Endothelial cell of umbilical vein (primary cell): ENCODE results near the gene PARD3B. TPM values are rescaled to one million over a fixed set of nuclear protein-coding genes. Genes with fewer than 3 reads are reported as not detected.

Source experiments
- BruUV-seq: library from RNA; stranded (reverse); fragments of 400-500 nt; replicated peaks from 2 replicates; lab custom pipeline; 2021; lab: Mats Ljungman, UMichigan
- CTCF ChIA-PET: fragments of 300-600, 350-600 bp; sonication (Branson Sonifier 250); formaldehyde crosslinking; loops from one replicate; lab custom pipeline; 2021; ENCODE audit warnings: antibody characterized with exemption, inconsistent platforms; lab: Charles Lee
- POLR2A ChIA-PET: fragments of 300-600, 350-600 bp; sonication (Branson Sonifier 250); formaldehyde crosslinking; loops from one replicate; lab custom pipeline; 2021; ENCODE audit warnings: antibody characterized with exemption, inconsistent platforms; lab: Charles Lee
- DNase-seq: peaks from one replicate; pipeline ENCODE4 v3.0.0-alpha.2; 2011; ENCODE audit warnings: low read depth, low spot score
- FAIRE-seq: peaks from 2 replicates; lab custom pipeline; 2011; peaks lifted over from hg19 to GRCh38; lab: Jason Lieb, UNC
- H2AFZ ChIP-seq: 2 replicates; pipeline ENCODE4 v1.6.0; 2012; ENCODE audit warnings: low read depth, low read length, control low read depth, inconsistent platforms
- H3K27ac ChIP-seq: 2 replicates; pipeline ENCODE4 v1.5.1; 2011; ENCODE audit warnings: low read depth, mild to moderate bottlenecking, control low read depth, low read length, moderate library complexity; ENCODE audit not compliant: insufficient read depth
- H3K27me3 ChIP-seq, 2 experiments: 2 replicates each; pipeline versions ENCODE4 v1.6.0 to v1.6.1; 2011; ENCODE audit warnings: low read length in 2 of 2, mixed read lengths in 1 of 2; ENCODE audit not compliant: control insufficient read depth in 2 of 2, insufficient read depth in 2 of 2
- H3K36me3 ChIP-seq, 2 experiments: 2 replicates in 1 of 2; 3 replicates in 1 of 2; pipeline ENCODE4 v1.5.1; 2011; ENCODE audit warnings: low read length in 2 of 2, mild to moderate bottlenecking in 1 of 2, moderate library complexity in 1 of 2; ENCODE audit not compliant: control insufficient read depth in 2 of 2, insufficient read depth in 2 of 2; ENCODE audit errors: extremely low read depth in 1 of 2
- H3K4me1 ChIP-seq: 3 replicates; pipeline ENCODE4 v1.5.1; 2011; ENCODE audit warnings: mild to moderate bottlenecking, low read length; ENCODE audit not compliant: control insufficient read depth, insufficient read depth; ENCODE audit errors: extremely low read depth
- H3K4me2 ChIP-seq: 2 replicates; pipeline ENCODE4 v1.6.1; 2011; ENCODE audit warnings: low read length, control low read depth, mixed read lengths; ENCODE audit not compliant: insufficient read depth
- H3K4me3 ChIP-seq, 3 experiments: fragments of 200-600 bp in 1 of 3; sonication (generic), shearing (Covaris generic) in 1 of 3; replicated peaks in 1 of 3; 2 replicates each; pipeline ENCODE4 v1.5.1; 2011 to 2016; ENCODE audit warnings: control low read depth in 3 of 3, low read length in 3 of 3, mild to moderate bottlenecking in 2 of 3, inconsistent platforms in 1 of 3, low read depth in 1 of 3, moderate library complexity in 1 of 3; ENCODE audit not compliant: insufficient read depth in 1 of 3
- H3K79me2 ChIP-seq: 2 replicates; pipeline ENCODE4 v1.6.0; 2012; ENCODE audit warnings: low read length, inconsistent platforms; ENCODE audit not compliant: control insufficient read depth, insufficient read depth
- H3K9ac ChIP-seq: replicated peaks from 2 replicates; pipeline ENCODE3; 2011; ENCODE audit warnings: low read length, control low read depth; ENCODE audit not compliant: insufficient read depth; ENCODE audit errors: extremely low read depth
- H3K9me1 ChIP-seq: replicated peaks from 3 replicates; pipeline ENCODE4 v1.6.0; 2011; ENCODE audit warnings: mild to moderate bottlenecking, low read length; ENCODE audit not compliant: control insufficient read depth, insufficient read depth; ENCODE audit errors: extremely low read depth
- H3K9me3 ChIP-seq: replicated peaks from 2 replicates; pipeline ENCODE4 v1.5.1; 2012; ENCODE audit warnings: low read length, inconsistent platforms; ENCODE audit not compliant: control insufficient read depth, insufficient read depth
- H4K20me1 ChIP-seq: replicated peaks from 2 replicates; pipeline ENCODE3; 2011; ENCODE audit warnings: mild to moderate bottlenecking, low read length; ENCODE audit not compliant: control insufficient read depth, insufficient read depth; ENCODE audit errors: extremely low read depth
- EZH2 ChIP-seq: IDR thresholded peaks from 2 replicates; pipeline ENCODE4 v1.6.1; 2012; ENCODE audit warnings: borderline replicate concordance, low read depth, mild to moderate bottlenecking, moderate library complexity, low read length, inconsistent platforms; ENCODE audit not compliant: severe bottlenecking
- FOS ChIP-seq: IDR thresholded peaks from 2 replicates; pipeline ENCODE4 v1.6.1; 2011; ENCODE audit warnings: mild to moderate bottlenecking, low read length, moderate library complexity, borderline replicate concordance; ENCODE audit not compliant: insufficient read depth
- GATA2 ChIP-seq: IDR thresholded peaks from 2 replicates; pipeline ENCODE4 v1.7.0; 2011; ENCODE audit warnings: low read depth, mild to moderate bottlenecking, moderate library complexity, mixed read lengths, low read length; ENCODE audit not compliant: insufficient read length, insufficient read depth
- JUN ChIP-seq: IDR thresholded peaks from 2 replicates; pipeline ENCODE4 v1.6.1; 2011; ENCODE audit warnings: borderline replicate concordance, low read depth; ENCODE audit not compliant: insufficient read length, insufficient read depth
- MAX ChIP-seq: IDR thresholded peaks from 2 replicates; pipeline ENCODE4 v1.6.1; 2011; ENCODE audit not compliant: insufficient read depth, insufficient read length
- MYC ChIP-seq: IDR thresholded peaks from one replicate; pipeline ENCODE4 v1.6.1; 2011; ENCODE audit warnings: mild to moderate bottlenecking, low read depth, low read length
- POLR2A ChIP-seq: IDR thresholded peaks from 2 replicates; pipeline ENCODE4 v1.6.1; 2012; ENCODE audit warnings: low read depth, mild to moderate bottlenecking, control low read depth, low read length
- POLR2AphosphoS5 ChIP-seq: IDR thresholded peaks from 2 replicates; pipeline ENCODE4 v1.6.1; 2012; ENCODE audit warnings: low read depth, mild to moderate bottlenecking, control low read depth, low read length, moderate library complexity; ENCODE audit not compliant: insufficient read depth
- dilution Hi-C: fragments of 300-500 bp; cut with MboI; formaldehyde crosslinking; loops from one replicate; pipeline ENCODE4 v1.15.0; 2019; ENCODE audit warnings: low sequenced_read_pairs; ENCODE audit not compliant: extremely low pct_ligation_motif_present
- intact Hi-C: fragments of 100-400 bp; cut with micrococcal nuclease; formaldehyde crosslinking; loops from one replicate; pipeline ENCODE4 v1.10.0; 2022
- polyA plus RNA-seq, 4 experiments: library from polyadenylated mRNA; depleted of rRNA in 3 of 4; stranded (reverse) in 3 of 4; unstranded in 1 of 4; fragments of >200 nt; gene quantifications; 2 replicates each; pipeline versions ENCODE4 v1.2.1 to v1.2.3, GENCODE V29; 2011 to 2012; ENCODE audit warnings: missing spikeins in 1 of 4
- total RNA-seq: library from RNA; stranded (reverse); gene quantifications from 2 replicates; pipeline ENCODE4 v1.2.3, GENCODE V29; 2021
- TF ChIP-seq, protein P1 (sequence below), 2 donors: IDR thresholded peaks; 1 replicate in 1 of 2; 2 replicates in 1 of 2; pipeline ENCODE4 v1.5.1; 2011; ENCODE audit warnings: low read length in 2 of 2, mild to moderate bottlenecking in 2 of 2, moderate library complexity in 2 of 2, control low read depth in 1 of 2, inconsistent platforms in 1 of 2, low read depth in 1 of 2; ENCODE audit not compliant: insufficient read depth in 1 of 2; ENCODE audit errors: extremely low read depth in 1 of 2

Gene PARD3B
- total and polyA plus RNA-seq, 2 donors (not counting 3 experiments of a cell fraction or from before 2014, with no cell fraction given) = 2.2 to 30.9 TPM

- Histone ChIP-seq H3K9me3 (no peaks in the 10 kb centered on the region), H3K4me3 (no peak overlapping the region), H3K9ac (no peak overlapping the region), H3K4me1 (no peaks in the 10 kb centered on the region), H3K27me3 (no peaks in the 10 kb centered on the region), H3K9me1 (no peaks in the 10 kb centered on the region), H4K20me1 (no peaks in the 10 kb centered on the region), H2AFZ (no peak overlapping the region), H3K36me3 (no peaks in the 10 kb centered on the region), H3K4me2 (no peak overlapping the region), H3K79me2 (no peaks in the 10 kb centered on the region), H3K27ac (no peak overlapping the region)
- ChIA-PET CTCF (no interaction called here), POLR2A (no interaction called here)
- intact Hi-C loops (no loop called here), dilution Hi-C loops (no loop called here)
- BruUV-seq = no TSS peak
- FAIRE-seq = no peak
- no peak for TF ChIP-seq POLR2A
- no peak for TF ChIP-seq POLR2AphosphoS5
- no peak for TF ChIP-seq MYC
- TF ChIP-seq GATA2 = no peak
- TF ChIP-seq MAX = no peak
- TF ChIP-seq, protein P1, sequence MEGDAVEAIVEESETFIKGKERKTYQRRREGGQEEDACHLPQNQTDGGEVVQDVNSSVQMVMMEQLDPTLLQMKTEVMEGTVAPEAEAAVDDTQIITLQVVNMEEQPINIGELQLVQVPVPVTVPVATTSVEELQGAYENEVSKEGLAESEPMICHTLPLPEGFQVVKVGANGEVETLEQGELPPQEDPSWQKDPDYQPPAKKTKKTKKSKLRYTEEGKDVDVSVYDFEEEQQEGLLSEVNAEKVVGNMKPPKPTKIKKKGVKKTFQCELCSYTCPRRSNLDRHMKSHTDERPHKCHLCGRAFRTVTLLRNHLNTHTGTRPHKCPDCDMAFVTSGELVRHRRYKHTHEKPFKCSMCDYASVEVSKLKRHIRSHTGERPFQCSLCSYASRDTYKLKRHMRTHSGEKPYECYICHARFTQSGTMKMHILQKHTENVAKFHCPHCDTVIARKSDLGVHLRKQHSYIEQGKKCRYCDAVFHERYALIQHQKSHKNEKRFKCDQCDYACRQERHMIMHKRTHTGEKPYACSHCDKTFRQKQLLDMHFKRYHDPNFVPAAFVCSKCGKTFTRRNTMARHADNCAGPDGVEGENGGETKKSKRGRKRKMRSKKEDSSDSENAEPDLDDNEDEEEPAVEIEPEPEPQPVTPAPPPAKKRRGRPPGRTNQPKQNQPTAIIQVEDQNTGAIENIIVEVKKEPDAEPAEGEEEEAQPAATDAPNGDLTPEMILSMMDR (IDR thresholded peaks at IDR 0.05; ENCODE audit: extremely low read depth in 1 of 2, insufficient read depth in 1 of 2, low read depth in 1 of 2, low read length in 2 of 2) = no peak
- no peak for TF ChIP-seq EZH2
- no peak for TF ChIP-seq JUN
- no peak for TF ChIP-seq FOS
- DNase-seq = no peak
Observed at GRCh38 chr2:204772546-204772945, 227.3 kb downstream of the PARD3B start.
